ENCODE results near the gene NRG2.

DNA sequence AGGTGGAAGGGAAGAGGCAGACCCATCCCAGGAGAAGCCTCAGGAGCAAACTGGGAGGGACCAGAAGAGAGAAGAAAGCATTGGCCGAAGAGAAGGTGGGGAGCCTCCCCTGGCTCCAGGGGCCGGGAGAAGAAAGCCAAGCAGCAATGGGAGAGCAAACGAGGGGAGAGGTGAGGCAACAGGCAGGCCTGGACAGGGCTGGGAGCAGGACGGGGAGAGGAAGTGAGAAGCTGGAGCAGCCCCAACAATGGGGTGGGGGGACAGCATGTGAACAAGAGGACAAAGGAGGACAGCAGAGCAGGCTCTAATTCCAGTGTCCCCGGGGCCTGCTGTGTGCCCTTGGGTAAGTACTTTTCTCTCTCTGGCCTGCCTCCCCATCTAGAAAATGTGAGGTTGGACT, 132.2 kb downstream of the NRG2 start:
- TF ChIP-seq EZH2phosphoT487 (IDR thresholded peaks at IDR 0.05; ENCODE audit: borderline replicate concordance, low read depth) (no peak), POLR2AphosphoS5 (IDR thresholded peaks at IDR 0.05; ENCODE audit: low read depth, low read length) (no peak), YY1 (IDR thresholded peaks at IDR 0.05; ENCODE audit: low read depth) (no peak), FOSL2 (IDR thresholded peaks at IDR 0.05; ENCODE audit: borderline replicate concordance, low read depth) (no peak), EP300 (IDR thresholded peaks at IDR 0.05; ENCODE audit: borderline replicate concordance in 1 of 2, low read depth in 1 of 2, low read length in 1 of 2) (no peak), ELF1 (IDR thresholded peaks at IDR 0.05) (no peak)
- TF ChIP-seq, protein P1, sequence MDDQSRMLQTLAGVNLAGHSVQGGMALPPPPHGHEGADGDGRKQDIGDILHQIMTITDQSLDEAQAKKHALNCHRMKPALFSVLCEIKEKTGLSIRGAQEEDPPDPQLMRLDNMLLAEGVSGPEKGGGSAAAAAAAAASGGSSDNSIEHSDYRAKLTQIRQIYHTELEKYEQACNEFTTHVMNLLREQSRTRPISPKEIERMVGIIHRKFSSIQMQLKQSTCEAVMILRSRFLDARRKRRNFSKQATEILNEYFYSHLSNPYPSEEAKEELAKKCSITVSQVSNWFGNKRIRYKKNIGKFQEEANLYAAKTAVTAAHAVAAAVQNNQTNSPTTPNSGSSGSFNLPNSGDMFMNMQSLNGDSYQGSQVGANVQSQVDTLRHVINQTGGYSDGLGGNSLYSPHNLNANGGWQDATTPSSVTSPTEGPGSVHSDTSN (IDR thresholded peaks at IDR 0.05) = no peak
- TF ChIP-seq, protein P2, sequence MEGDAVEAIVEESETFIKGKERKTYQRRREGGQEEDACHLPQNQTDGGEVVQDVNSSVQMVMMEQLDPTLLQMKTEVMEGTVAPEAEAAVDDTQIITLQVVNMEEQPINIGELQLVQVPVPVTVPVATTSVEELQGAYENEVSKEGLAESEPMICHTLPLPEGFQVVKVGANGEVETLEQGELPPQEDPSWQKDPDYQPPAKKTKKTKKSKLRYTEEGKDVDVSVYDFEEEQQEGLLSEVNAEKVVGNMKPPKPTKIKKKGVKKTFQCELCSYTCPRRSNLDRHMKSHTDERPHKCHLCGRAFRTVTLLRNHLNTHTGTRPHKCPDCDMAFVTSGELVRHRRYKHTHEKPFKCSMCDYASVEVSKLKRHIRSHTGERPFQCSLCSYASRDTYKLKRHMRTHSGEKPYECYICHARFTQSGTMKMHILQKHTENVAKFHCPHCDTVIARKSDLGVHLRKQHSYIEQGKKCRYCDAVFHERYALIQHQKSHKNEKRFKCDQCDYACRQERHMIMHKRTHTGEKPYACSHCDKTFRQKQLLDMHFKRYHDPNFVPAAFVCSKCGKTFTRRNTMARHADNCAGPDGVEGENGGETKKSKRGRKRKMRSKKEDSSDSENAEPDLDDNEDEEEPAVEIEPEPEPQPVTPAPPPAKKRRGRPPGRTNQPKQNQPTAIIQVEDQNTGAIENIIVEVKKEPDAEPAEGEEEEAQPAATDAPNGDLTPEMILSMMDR (IDR thresholded peaks at IDR 0.05) = no peak
